HG02981 (cell line): Measurements from ENCODE around the gene EIF3F.

Experiments
- ATAC-seq: cut with Tn5 transposase; IDR thresholded peaks from one replicate; pipeline ENCODE4 v1.9.1; 2021; ENCODE audit warnings: mild to moderate bottlenecking, moderate library complexity; ENCODE audit not compliant: unreplicated experiment

The EIF3F gene

DNA sequence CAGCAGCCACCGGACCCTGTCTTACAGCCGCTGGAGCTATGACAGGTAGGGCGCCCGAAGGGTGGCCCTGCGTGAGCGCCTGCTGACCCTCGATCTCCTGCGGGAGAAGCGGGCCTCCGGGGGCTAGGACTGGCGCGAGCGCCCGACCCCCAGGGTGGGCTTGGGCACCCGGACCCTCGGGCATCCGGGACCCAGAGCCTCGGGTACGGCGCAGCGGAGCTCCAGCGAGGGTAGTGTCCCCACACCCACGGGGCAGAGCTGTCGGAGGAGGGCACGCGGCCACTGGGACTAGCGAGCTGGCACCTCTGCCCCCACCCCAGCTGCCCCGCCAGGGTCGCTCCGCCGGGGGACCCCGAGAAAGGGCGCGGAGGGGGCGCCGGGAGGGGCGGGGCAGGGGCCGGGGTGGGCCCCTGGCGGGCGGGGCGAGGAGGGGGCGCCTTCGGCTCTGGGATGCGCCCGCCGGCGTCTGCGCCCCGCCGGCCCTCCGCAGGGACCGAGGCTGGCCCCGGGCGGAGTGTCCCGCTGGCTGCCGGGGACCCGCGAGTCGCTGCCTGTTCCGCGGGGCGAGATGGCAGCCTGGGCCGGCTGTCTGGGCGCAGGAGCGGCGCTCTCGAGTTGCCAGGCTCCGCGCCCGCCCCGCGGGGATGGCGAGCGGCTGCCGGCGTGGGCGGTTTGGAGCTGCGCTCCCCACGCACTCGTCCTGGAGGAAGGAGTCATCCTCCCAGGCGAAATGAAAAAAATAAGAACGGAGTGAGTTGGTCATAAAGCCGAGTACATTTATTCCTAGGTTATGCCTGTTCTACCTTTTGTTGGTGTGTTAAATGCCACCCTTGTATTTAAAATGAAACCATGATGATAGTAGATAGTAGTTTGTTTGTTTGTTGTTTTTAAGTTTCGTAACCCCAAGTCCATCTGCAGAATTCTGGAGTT is 32.4 kb downstream of the EIF3F start:
- peak; percentile 19 for ATAC-seq

DNA sequence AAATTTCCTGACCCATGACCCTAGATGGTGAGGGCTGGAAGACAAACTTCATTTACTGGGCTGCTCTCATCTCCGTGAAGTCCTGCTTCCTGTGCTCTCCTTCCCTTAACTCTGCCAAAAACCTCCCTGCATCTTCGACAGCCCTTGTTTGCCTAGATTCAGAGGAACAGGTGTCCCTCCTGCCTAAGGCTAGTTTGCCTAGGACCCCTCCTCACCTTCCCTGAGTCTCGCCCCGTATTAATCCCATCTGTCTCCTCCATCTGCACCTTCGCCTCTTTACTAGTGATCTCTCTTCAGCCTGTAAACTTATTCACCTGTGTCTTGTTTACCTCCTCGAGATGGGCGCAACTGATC is 33.1 kb downstream of the EIF3F start:
- no peak for ATAC-seq

DNA sequence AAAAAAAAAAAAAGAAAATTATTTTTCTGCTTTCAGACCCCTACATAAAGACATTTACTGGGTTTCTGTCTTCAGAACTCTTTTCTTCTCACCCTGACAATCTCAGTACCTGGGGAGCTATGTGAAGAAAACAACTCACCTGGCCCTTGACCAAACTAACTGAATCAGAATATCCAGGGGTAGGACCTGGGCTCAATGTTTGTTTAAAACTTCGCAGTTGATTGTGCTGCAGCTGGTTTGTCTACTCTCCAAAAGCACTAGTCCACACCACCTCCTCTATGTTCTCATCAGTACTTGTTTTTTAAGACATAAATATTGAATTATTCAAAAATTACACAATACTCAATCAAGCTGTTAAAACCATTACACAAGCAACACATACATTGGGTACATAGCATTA is 34.8 kb downstream of the EIF3F start:
- no peak for ATAC-seq

DNA sequence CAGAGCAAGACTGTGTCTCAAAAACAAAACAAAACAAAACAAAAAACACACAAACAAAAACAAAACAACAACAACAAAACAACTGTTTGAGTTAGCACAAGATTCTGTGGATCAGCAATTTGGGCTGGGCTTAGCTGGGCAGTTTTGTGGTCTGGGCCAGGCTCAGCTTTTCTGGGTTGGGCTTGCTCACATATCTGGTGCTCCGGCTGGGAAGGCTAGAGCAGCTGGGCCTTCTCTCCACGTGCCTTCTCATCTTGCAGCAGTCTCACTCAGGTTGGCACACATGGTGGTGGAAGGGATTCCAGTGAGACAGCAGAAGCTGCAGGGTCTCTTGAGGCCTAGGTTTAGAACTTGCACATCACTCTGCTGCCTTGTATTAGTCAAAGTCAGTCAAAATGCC is 35.7 kb downstream of the EIF3F start:
- no peak for ATAC-seq

DNA sequence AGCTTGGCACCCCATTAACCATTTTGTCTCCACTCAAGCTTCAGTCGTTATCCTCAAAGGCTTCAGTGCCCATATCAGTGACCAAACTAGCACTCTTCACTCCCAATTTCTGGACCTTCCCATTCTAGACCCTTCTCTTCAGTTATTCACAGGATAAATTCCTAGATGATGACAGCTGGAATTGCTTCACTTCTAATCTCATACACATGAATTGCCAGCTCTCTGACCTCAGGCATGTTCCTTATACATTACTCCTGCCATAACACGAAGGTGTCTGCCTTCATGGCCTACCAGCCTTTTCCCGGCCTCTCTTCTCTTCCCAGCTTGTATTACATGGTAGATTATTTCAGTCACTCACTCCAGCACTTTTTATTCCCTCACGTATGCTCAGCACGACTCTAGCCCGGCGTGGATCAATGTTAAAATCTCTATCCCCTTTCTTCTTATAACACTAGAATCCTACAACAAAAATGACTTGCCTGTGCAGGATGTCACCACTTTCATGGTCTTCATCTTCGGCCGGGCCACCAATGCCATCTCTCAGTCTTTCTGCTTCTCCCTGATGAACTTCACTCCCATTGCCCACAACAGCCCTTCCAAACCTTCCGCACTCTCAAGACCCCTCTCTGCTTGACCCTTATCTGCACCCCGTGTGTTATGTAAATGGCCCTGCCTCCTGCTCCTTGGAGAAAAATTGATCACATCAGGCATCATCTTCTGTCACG is 36.9 kb downstream of the EIF3F start:
- no peak for ATAC-seq

DNA sequence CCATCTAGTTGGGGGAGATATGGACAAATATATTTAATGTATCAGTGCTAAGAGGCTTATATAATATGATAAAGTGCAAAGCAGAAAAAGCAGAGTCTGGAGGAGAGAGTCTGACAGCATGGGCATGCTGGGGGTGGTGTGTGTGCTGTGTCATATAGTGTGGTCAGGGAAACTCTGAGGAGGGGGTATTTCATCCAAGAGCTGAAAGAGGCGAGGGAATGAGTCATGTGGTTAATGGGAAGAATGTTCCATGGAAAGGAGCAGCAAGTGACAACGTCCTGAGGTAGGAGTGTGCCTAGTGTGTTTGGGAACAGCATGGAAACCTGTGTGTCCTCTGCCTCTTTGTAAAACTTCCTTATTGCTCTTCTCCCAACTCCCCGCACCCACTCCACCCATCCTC is 38.0 kb downstream of the EIF3F start:
- no peak for ATAC-seq

DNA sequence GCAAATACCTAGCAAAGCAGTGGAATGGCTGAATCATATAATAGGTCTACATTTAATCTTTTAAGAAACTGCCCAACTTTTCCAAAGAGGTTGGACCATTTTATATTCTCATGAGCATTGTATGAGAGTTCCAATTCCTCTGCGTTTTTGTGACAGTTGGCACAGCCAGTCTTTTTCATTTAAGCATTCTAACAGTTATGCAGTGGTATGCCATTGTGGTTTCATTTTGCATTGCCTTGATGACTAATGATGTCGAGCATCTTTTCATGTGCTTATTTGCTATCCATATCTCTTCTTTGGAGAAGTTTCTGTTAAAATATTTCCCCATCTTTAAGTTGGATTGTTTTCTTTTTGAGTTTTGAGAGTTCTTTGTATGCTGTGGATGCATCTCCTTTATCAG is 38.7 kb downstream of the EIF3F start:
- ATAC-seq, result no peak

DNA sequence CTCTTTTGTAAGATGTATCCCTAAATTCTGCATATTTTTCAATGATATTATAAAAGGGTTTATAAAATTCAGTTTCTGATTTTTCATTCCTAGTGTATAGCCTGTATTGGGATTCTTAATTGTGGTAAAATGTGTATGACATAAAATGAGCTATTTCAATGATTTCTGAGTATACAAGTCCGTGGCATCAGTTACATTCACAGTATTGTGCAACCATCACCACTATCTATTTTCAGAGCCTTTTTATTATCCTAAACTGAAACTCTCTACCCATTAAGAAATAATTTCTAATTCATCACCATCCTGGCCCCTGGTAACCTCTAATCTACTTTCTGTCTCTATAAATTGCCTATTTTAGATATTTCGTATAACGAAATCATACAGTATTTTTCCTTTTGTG is 39.8 kb downstream of the EIF3F start:
- ATAC-seq, result no peak

DNA sequence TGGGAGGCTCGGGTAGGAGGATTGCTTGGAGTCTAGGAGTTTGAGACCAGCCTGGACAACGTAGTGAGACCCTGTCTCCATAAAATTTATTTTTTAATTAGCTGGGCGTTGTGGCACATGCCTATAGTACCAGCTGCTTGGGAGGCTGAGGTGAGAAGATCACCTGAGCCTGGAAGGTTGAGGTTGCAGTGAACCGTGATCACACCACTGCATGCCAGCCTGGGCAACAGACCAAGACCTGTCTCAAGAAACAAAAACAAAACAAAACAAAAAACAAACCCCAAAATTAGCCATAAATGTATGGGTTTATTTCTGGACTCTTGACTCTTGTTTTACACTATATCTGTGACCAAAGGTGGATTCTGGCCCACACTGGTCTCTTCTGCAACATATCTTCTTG is 41.6 kb downstream of the EIF3F start:
- no peak for ATAC-seq

DNA sequence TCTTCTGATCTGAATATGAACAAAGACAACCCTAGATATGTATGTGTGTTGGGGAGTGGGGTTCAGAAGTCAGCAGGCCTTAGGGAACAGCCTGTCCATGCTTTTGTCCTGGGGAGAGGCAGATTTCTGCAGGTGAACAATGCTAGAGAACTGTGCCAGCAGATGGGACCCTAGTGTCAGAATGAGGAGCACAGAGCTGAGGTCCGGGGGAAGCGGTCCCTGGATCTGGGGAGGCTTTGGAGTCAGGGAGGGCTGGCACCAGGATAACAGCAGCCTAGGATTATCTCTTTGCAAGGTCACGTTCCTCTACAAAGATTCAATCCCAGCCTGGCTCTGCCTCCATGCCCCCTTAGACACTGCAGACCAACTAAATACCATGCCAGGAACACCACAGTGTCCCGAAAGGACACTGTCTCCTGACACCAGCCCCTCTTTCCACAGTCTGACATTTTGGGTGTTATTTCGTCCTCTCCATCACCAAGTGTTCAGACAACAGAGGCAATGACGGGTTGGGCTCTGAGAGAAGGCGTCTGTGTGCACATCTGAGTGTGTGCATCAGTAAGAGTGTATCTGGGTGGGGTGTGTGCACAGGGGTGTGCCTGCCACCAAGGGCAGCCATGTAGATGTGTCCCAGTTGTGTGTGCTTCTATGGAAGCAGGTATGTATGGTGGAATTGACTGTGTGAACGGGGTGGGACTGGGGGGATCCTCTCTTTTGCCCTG is 43.5 kb downstream of the EIF3F start:
- no peak for ATAC-seq

DNA sequence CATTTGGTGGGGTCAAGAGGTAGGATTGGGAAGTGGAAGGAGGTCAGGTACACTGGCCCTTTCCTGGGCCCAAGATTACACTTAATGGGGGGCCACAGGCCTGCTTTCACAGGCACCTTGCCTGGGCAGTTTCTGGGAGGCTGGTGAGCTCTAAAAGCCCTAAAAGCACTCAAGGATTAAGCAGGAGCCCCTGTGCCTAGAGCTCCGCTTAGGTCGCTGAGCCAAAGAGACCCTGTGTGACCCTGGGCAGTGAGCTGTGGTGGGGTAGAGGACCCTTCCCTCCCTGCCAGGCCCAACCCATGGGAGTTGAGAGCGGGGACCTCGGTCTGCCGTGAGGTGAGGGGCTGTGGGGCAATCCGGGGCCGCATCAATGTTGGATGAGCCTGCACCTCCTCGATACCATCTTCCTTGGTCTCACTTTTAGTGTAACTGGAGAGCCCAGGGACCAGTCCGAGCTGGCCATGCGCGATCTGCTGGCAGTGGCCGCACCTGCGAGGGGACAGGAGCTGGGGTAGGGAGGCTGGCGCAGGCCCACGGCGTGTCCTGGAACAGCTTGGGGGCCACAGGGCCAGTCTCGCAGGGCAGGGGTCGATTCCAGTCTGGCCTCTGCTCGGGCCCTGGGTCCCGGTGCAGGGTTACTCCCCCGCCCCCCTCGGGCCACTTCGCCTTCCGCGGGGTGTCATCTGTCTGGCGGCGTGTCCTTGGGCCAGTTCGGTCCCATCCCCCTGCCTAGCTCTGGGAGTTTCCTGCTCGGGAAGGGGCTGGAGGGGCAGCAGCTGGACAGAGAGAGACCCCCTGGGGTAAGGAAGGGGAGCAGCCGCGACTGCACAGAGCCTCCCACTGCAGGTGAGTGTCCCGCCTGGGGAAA is 44.3 kb downstream of the EIF3F start:
- no peak for ATAC-seq

DNA sequence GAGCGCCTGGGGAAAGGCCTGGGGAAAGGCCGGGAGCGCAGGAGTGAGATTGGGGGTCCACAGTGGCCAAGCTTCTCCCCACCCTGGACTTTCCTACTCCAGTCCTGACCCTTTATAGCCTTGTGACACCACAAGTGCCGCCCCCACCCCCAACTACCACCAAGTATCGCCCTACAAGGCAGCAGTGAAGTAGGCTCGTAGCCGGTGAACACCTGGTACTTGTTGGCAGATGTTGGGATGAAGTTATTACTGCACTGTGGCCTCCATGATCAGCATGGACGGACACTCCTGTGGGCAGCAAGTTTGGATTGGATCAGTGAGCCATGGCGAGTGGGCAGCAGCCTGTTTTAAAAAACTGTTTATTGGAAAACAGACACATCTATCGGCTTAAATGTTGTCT is 45.0 kb downstream of the EIF3F start:
- no peak for ATAC-seq

DNA sequence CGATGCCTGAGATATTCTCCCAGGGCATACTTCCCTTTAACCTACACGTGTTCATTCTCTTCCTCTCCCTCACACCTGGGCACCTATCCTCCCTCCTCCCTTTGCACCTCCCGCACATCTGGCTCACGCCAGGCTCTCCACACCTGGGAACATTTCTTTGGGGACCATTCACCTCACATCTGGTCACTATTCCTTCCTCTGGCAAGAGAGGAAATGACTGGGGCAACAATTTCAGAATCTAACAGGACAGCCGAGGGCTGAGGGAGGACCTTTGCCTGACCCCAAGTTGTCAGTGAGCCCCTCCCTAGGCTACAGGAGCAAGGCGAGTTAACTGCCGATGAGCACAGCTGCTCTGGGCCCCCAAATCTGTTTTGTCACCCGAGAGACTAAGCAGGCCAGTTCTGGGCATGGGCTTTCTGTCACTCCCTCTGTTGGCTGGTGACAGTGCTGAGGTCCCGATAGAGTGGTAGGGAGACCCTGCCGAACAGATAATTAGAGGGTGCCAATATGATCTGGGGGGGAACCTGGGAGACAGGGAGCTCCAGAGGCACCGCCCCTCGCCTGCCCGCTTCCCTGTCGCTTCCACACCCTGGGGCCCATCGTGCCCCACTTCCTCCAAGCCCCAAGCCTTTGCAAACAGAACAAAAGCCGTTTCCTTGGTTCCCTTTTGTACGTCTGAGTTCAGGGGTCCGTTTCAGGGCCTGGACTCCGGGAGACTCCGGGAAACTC is 45.6 kb downstream of the EIF3F start:
- ATAC-seq, result no peak

DNA sequence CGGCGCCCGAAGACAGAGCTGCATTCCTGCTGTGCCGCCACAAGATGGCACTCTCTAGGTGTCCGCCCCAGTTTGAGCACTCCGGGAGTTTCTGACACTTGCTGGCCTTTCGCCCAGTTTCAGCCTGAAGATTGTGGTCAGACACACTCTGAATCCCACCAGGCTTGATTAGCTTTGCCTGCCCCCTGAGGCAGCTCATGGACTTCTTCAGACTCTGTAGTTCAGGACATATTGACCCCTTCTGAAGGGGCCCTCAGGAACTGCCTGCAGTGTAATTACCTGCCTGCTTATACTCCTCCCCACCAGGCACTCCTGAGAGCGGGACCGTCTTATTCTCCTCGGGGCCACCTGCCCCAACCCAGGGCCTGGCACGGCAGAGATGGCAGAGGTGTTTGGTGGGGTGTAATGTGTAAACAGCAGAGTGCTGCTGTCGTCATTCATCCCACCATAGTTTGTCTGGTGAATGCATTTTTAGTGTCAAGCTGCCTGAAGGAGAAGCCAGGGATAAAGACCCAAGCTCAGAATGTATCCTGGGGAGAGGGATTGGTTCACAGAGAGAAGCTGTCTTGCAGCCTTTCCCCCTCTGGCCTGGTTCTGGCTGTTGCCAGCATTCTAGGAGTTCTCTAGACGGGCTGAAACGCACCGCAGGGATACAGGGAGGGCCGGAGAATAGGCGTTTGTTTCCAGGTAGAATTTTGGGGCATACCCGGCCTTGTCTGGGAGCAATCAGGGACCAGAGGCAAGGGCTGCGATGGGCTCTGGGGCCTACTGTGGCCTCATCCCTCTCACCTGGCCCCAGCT is 46.4 kb downstream of the EIF3F start:
- ATAC-seq, result peak; percentile 91

DNA sequence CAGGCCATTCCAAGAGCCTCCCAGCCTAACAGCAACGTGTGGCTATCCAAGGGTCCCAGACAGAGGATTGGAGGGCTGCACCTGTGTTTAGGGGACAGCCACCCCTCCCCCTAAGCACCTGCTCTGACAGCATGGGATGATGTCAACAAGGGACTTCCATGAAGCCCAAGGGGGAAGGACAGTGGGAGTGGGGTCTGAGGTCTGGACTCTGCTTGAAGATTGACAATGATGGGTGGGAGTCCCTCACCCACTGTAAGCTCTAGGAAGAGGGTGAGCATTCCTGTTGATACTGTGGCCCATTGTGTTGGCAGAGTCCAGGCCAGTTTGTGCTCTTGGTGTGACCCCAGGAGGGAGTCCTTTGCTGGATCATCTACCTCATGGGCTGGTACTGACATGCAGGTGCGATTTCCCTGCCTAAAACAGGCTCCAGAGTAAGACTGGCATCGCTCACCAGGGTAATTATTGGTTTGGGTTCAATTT is 47.0 kb downstream of the EIF3F start:
- no peak for ATAC-seq

DNA sequence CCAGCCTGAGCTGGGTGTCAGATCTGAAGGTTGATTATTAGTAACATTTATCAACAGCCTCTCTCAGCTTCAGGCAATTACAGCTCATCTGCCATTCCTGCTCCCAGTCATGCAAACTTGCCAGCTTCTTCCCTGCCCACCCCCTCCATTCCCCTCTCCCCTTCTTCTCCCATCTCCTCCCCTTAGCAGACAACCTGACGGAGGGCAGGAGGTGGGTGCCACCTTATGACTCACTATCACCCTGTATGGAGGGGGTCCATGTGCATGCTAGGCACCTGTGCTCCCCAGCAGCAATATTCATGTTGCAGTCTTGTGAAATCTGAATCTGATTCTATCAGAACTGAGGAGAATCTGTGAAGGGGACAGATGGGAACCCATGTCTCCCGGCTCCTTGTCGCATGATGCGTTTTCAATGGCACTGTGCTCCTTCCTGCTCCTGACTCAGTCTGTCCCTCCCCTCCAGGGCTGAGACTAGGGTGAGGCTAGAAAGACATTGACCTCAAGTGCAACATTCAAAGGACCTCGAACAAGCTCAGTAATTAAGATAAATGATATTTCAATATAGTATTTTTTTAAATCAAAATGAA is 47.6 kb downstream of the EIF3F start:
- no peak for ATAC-seq

DNA sequence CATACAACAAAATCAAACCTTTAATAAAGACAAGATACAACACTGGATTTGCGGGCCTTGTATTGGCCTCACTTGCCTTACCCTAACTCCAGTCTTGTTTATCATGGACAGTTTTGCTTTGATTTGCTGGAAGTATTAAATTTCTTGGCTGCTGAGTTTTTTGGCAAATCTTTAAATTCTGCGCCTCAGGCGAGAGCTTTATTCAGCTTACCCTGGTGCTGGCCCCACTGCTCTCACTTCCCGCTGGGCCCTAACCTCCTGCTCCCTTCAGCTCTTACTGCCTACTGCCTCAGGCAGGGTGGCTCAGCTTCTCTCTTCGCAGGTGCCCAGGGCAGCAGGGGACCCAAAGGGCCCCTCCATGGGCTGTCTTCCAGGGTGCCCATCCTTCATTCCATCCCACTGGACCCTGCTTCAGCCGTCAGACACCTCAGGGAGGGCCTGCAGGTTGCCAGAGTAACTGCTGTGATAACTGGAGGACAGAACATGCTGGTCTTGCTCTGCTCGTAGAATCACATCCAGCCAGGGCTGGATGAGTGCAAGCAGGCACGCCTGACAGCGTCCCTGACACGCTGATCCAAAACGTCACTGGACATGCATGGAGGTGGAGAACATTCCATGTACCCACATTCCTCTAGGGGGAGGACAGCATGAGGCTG is 48.2 kb downstream of the EIF3F start:
- no peak for ATAC-seq
